ENCODE data around the gene WDR3. TPM values are rescaled to one million over a fixed set of nuclear protein-coding genes. Genes with fewer than 3 reads are reported as not detected.

The WDR3 gene
- total RNA-seq, 1 experiment from 2014 or later: 61.4 TPM

DNA sequence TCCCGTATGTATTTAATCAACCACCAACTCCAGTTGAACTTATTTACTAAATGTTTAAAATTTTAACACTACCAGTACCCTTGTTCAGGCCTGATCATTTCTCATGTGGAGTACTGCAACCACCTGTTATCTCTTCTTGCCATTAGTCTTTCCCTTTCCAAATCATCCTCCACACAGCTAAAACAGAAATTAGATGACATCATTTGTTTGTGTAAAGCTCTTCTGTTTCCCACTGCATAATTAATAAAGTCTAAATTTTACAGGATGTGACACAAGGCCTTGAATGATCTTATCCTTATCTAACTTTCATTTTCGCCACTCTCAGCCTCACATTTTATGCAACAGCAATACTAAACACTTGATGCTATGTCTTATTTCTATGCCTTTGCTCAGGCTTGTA is 24.5 kb upstream of the WDR3 start:
- no peaks in the 10 kb centered on the region for H3K9me3 ChIP-seq (ENCODE audit: control insufficient read depth, low read depth, low read length)
- no peaks in the 10 kb centered on the region for H3K4me1 ChIP-seq (ENCODE audit: insufficient read depth, low read length)
- no peaks in the 10 kb centered on the region for H3K9me3 Mint-ChIP-seq
- TF ChIP-seq, protein P1, sequence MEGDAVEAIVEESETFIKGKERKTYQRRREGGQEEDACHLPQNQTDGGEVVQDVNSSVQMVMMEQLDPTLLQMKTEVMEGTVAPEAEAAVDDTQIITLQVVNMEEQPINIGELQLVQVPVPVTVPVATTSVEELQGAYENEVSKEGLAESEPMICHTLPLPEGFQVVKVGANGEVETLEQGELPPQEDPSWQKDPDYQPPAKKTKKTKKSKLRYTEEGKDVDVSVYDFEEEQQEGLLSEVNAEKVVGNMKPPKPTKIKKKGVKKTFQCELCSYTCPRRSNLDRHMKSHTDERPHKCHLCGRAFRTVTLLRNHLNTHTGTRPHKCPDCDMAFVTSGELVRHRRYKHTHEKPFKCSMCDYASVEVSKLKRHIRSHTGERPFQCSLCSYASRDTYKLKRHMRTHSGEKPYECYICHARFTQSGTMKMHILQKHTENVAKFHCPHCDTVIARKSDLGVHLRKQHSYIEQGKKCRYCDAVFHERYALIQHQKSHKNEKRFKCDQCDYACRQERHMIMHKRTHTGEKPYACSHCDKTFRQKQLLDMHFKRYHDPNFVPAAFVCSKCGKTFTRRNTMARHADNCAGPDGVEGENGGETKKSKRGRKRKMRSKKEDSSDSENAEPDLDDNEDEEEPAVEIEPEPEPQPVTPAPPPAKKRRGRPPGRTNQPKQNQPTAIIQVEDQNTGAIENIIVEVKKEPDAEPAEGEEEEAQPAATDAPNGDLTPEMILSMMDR (conservative IDR thresholded peaks at IDR 0.05): no peak
- H2BK12ac ChIP-seq (ENCODE audit: insufficient read length, low read depth, low read length): no peak overlapping the region
- no peaks in the 10 kb centered on the region for H3K4me1 Mint-ChIP-seq
- H4K5ac ChIP-seq (ENCODE audit: insufficient read length, low read depth, low read length): no peak overlapping the region
- no peak overlapping the region for H4K91ac ChIP-seq (ENCODE audit: insufficient read length, low read depth, low read length)
- no peak overlapping the region for H3K18ac ChIP-seq (ENCODE audit: insufficient read length, low read depth, low read length)
- H3K4ac ChIP-seq (ENCODE audit: low read depth, low read length): no peak overlapping the region
- no peak overlapping the region for H2BK20ac ChIP-seq (ENCODE audit: low read depth, low read length, poor library complexity, severe bottlenecking)
- no peak overlapping the region for H3K23ac ChIP-seq (ENCODE audit: insufficient read length, low read depth, low read length)
- no peaks in the 10 kb centered on the region for H4K20me1 ChIP-seq (ENCODE audit: control insufficient read depth, insufficient read depth, insufficient read length)
- H2AFZ ChIP-seq (ENCODE audit: low read length): no peak overlapping the region
- no peak overlapping the region for H2BK120ac ChIP-seq (ENCODE audit: low read depth, low read length, poor library complexity, severe bottlenecking)
- H3K27me3 Mint-ChIP-seq (ENCODE audit: low read depth): no peaks in the 10 kb centered on the region
- no peak overlapping the region for H2AK5ac ChIP-seq (ENCODE audit: insufficient read length, low read length)
- H3K4me3 Mint-ChIP-seq: no peak overlapping the region
- no peaks in the 10 kb centered on the region for H3K79me1 ChIP-seq (ENCODE audit: insufficient read depth, low read depth, low read length, poor library complexity, severe bottlenecking)
- no peak overlapping the region for H3K14ac ChIP-seq (ENCODE audit: insufficient read depth, low read length)
- H3K79me2 ChIP-seq (ENCODE audit: insufficient read depth, low read length): no peaks in the 10 kb centered on the region
- no peak overlapping the region for H2BK5ac ChIP-seq (ENCODE audit: insufficient read length, low read length)
- H3K27ac ChIP-seq (ENCODE audit: insufficient read length, low read depth, low read length): no peak overlapping the region
- no peaks in the 10 kb centered on the region for H3K27me3 ChIP-seq (ENCODE audit: insufficient read depth, low read length)
- DNase-seq: no peak
- H3T11ph ChIP-seq (ENCODE audit: low read length): no peak overlapping the region
- H2BK15ac ChIP-seq (ENCODE audit: low read depth, low read length): no peak overlapping the region
- H4K8ac ChIP-seq (replicated peaks; ENCODE audit: insufficient read length, low read depth, low read length): no peak overlapping the region
- peaks cover 0 to 47% (median 27%) of the 10 kb centered on the region in 3 experiments; a peak in 6 of 7 replicates for H3K36me3 Mint-ChIP-seq (ENCODE audit: insufficient read depth in 1 of 3, low read depth in 3 of 3)
- no peak overlapping the region for H3K56ac ChIP-seq (ENCODE audit: insufficient read length, low read depth, low read length)
- no peaks in the 10 kb centered on the region for H3K23me2 ChIP-seq (ENCODE audit: insufficient read length, low read depth, low read length, poor library complexity, severe bottlenecking)
- no CpG with 5 or more reads among the region's 2 CpGs for WGBS (ENCODE audit: extremely low coverage, insufficient read length, low lambda C conversion rate)
- no peak overlapping the region for H3K27ac Mint-ChIP-seq
- no peak overlapping the region for H3K9ac ChIP-seq (ENCODE audit: extremely low read depth, insufficient read length, low read length)
- H3K4me2 ChIP-seq (ENCODE audit: insufficient read depth, insufficient read length, low read length): no peak overlapping the region
